Measurements from ENCODE around the gene CPNE1. TPM values are rescaled to one million over a fixed set of nuclear protein-coding genes. Genes with fewer than 3 reads are reported as not detected.

Gene CPNE1
- total RNA-seq, 1 experiment from 2014 or later: 222 TPM

- ChIA-PET POLR2A (ENCODE audit: unreplicated experiment) (no interaction called here), CTCF (no interaction called here)
- Histone ChIP-seq H3K9me3 (ENCODE audit: low read length) (no peaks in the 10 kb centered on the region), H3K4me1 (ENCODE audit: insufficient read depth, low read length) (no peaks in the 10 kb centered on the region), H3F3A (ENCODE audit: low read length, unreplicated experiment) (no peaks in the 10 kb centered on the region), H3K27ac (ENCODE audit: low read length) (no peak overlapping the region), H3K27me3 (ENCODE audit: low read length) (no peaks in the 10 kb centered on the region), H3K9ac (ENCODE audit: low read length) (no peak overlapping the region), H2AFZ (ENCODE audit: low read length) (no peak overlapping the region), H3K4me3 (ENCODE audit: low read length) (no peak overlapping the region), H3K36me3 (ENCODE audit: low read depth, low read length) (no peaks in the 10 kb centered on the region), H3K9me2 (replicated peaks; ENCODE audit: low read length) (no peaks in the 10 kb centered on the region), H3K4me2 (ENCODE audit: low read length) (no peak overlapping the region), H4K20me1 (ENCODE audit: low read length) (0 out of 2 replicates have a peak, but pooled peaks cover 5% of the 10 kb centered on the region), H3K79me2 (ENCODE audit: low read length) (peaks cover 91% of the 10 kb centered on the region)
- TF ChIP-seq CTCF (conservative IDR thresholded peaks at IDR 0.05; ENCODE audit: low read depth, low read length) (no peak), EZH2 (IDR thresholded peaks at IDR 0.05; ENCODE audit: low read length, unreplicated experiment) (no peak), EZH2phosphoT487 (IDR thresholded peaks at IDR 0.05; ENCODE audit: borderline replicate concordance, low read length) (no peak)
- BruUV-seq (replicated peaks): no TSS peak
- intact Hi-C loops (cut with micrococcal nuclease): no loop called here
- no peak for DNase-seq
- no peak; the same call in 1 of the 2 replicates for ATAC-seq
These were observed 21.7 kb downstream of the CPNE1 start for GRCh38 chr20:35643045-35643444.

GRCh38 chr20:35641743-35642142 lies 23.0 kb downstream of the CPNE1 start:
- no peaks in the 10 kb centered on the region for H3K36me3 ChIP-seq (ENCODE audit: low read depth, low read length)
- POLR2A ChIA-PET (ENCODE audit: unreplicated experiment): no interaction called here
- H3K9me2 ChIP-seq (replicated peaks; ENCODE audit: low read length): no peaks in the 10 kb centered on the region
- no TSS peak for BruUV-seq (replicated peaks)
- H2AFZ ChIP-seq (ENCODE audit: low read length): no peak overlapping the region
- H3K79me2 ChIP-seq (ENCODE audit: low read length): peaks cover 94% of the 10 kb centered on the region
- no peak overlapping the region for H3K27ac ChIP-seq (ENCODE audit: low read length)
- H3K9me3 ChIP-seq (ENCODE audit: low read length): no peaks in the 10 kb centered on the region
- intact Hi-C loops (cut with micrococcal nuclease): no loop called here
- H3K27me3 ChIP-seq (ENCODE audit: low read length): no peaks in the 10 kb centered on the region
- DNase-seq (no peak), ATAC-seq (no peak)
- TF ChIP-seq EZH2phosphoT487 (IDR thresholded peaks at IDR 0.05; ENCODE audit: borderline replicate concordance, low read length) (no peak), CTCF (conservative IDR thresholded peaks at IDR 0.05; ENCODE audit: low read depth, low read length) (no peak), EZH2 (IDR thresholded peaks at IDR 0.05; ENCODE audit: low read length, unreplicated experiment) (no peak)
- H3K4me1 ChIP-seq (ENCODE audit: insufficient read depth, low read length): no peaks in the 10 kb centered on the region
- CTCF ChIA-PET: no interaction called here
- no peak overlapping the region for H3K9ac ChIP-seq (ENCODE audit: low read length)
- no peak overlapping the region for H3K4me3 ChIP-seq (ENCODE audit: low read length)
- no peak overlapping the region for H3K4me2 ChIP-seq (ENCODE audit: low read length)
- no peaks in the 10 kb centered on the region for H3F3A ChIP-seq (ENCODE audit: low read length, unreplicated experiment)
- 0 out of 2 replicates have a peak, but pooled peaks cover 5% of the 10 kb centered on the region for H4K20me1 ChIP-seq (ENCODE audit: low read length)

GRCh38 chr20:35640724-35641123 lies 24.0 kb downstream of the CPNE1 start:
- ChIA-PET CTCF (no interaction called here), POLR2A (ENCODE audit: unreplicated experiment) (no interaction called here)
- Histone ChIP-seq H3K36me3 (ENCODE audit: low read depth, low read length) (no peaks in the 10 kb centered on the region), H3K4me3 (ENCODE audit: low read length) (no peak overlapping the region), H3K79me2 (ENCODE audit: low read length) (peaks cover 94% of the 10 kb centered on the region), H3K9ac (ENCODE audit: low read length) (no peak overlapping the region), H2AFZ (ENCODE audit: low read length) (no peak overlapping the region), H3K4me2 (ENCODE audit: low read length) (no peak overlapping the region), H3K27ac (ENCODE audit: low read length) (no peak overlapping the region), H3K9me2 (replicated peaks; ENCODE audit: low read length) (no peaks in the 10 kb centered on the region), H3K4me1 (ENCODE audit: insufficient read depth, low read length) (no peaks in the 10 kb centered on the region), H3K27me3 (ENCODE audit: low read length) (no peaks in the 10 kb centered on the region), H3K9me3 (ENCODE audit: low read length) (no peaks in the 10 kb centered on the region), H4K20me1 (ENCODE audit: low read length) (no peaks in the 10 kb centered on the region), H3F3A (ENCODE audit: low read length, unreplicated experiment) (no peaks in the 10 kb centered on the region)
- ATAC-seq (no peak), DNase-seq (no peak)
- no TSS peak for BruUV-seq (replicated peaks)
- TF ChIP-seq EZH2 (IDR thresholded peaks at IDR 0.05; ENCODE audit: low read length, unreplicated experiment): no peak
- TF ChIP-seq CTCF (conservative IDR thresholded peaks at IDR 0.05; ENCODE audit: low read depth, low read length): no peak
- no peak for TF ChIP-seq EZH2phosphoT487 (IDR thresholded peaks at IDR 0.05; ENCODE audit: borderline replicate concordance, low read length)
- intact Hi-C loops (cut with micrococcal nuclease): no loop called here
